GM18861 (cell line): Measurements from ENCODE around the gene ZBTB26.
A peak's percentile ranks its signal among the peaks of the same experiment; 100 is the strongest.
"Not testable (repeated sequence)": the region's sequence is repeated elsewhere in the genome, so short reads cannot be mapped to it uniquely, and the experiment has no call there.

Experiments used
- ATAC-seq: cut with Tn5 transposase; IDR thresholded peaks from one replicate; pipeline ENCODE4 v1.9.1; 2021; ENCODE audit not compliant: unreplicated experiment

Gene ZBTB26

GRCh38 chr9:122929796-122930354 is 1.4 kb downstream of the ZBTB26 start:
- no peak for ATAC-seq

GRCh38 chr9:122923947-122924346 is 7.4 kb downstream of the ZBTB26 start:
- ATAC-seq: no peak

GRCh38 chr9:122922713-122923112 is 8.6 kb downstream of the ZBTB26 start:
- no peak for ATAC-seq

GRCh38 chr9:122918310-122918709 is 13.0 kb downstream of the ZBTB26 start:
- ATAC-seq: no peak

- ATAC-seq: peak; percentile 87
Observed at GRCh38 chr9:122912964-122913673, 18.2 kb downstream of the ZBTB26 start, which contains the start of gene ZBTB6. ZBTB6 (minus strand) TSS chr9:122913323; CDS start chr9:122912072, 1,251 bp downstream.

- no peak for ATAC-seq
Observed at GRCh38 chr9:122912671-122912963, 18.7 kb downstream of the ZBTB26 start.

GRCh38 chr9:122906122-122906521 is 25.2 kb downstream of the ZBTB26 start:
- not testable (repeated sequence) for ATAC-seq

- peak; percentile 77 for ATAC-seq
Observed at GRCh38 chr9:122904823-122905710, 26.2 kb downstream of the ZBTB26 start, which contains the start of gene RC3H2. RC3H2 (minus strand) TSS chr9:122905359; CDS start chr9:122897509, 7,850 bp downstream.

- ATAC-seq: peak; percentile 5
Observed at GRCh38 chr9:122904466-122904822, 26.9 kb downstream of the ZBTB26 start.

- ATAC-seq: no peak
Observed at GRCh38 chr9:122900791-122901190, 30.5 kb downstream of the ZBTB26 start.

GRCh38 chr9:122897969-122898368 is 33.3 kb downstream of the ZBTB26 start:
- ATAC-seq: no peak

GRCh38 chr9:122888480-122888879 is 42.8 kb downstream of the ZBTB26 start:
- ATAC-seq: no peak

GRCh38 chr9:122883125-122883524 is 48.2 kb downstream of the ZBTB26 start:
- no peak for ATAC-seq

- ATAC-seq: no peak
Observed at GRCh38 chr9:122879443-122879842, 51.9 kb downstream of the ZBTB26 start.

GRCh38 chr9:122875523-122875922 is 55.8 kb downstream of the ZBTB26 start:
- no peak for ATAC-seq

GRCh38 chr9:122867276-122867675 is 64.0 kb downstream of the ZBTB26 start:
- ATAC-seq: not testable (repeated sequence)

- ATAC-seq: no peak
Observed at GRCh38 chr9:122866079-122866478, 65.2 kb downstream of the ZBTB26 start.
